GM19452 (cell line): ENCODE data around the gene TBPL1.
"Not testable (repeated sequence)": the region's sequence is repeated elsewhere in the genome, so short reads cannot be mapped to it uniquely, and the experiment has no call there.

Experiments
- ATAC-seq: cut with Tn5 transposase; IDR thresholded peaks from one replicate; pipeline ENCODE4 v1.9.1; 2021; ENCODE audit not compliant: unreplicated experiment

TBPL1 gene

DNA sequence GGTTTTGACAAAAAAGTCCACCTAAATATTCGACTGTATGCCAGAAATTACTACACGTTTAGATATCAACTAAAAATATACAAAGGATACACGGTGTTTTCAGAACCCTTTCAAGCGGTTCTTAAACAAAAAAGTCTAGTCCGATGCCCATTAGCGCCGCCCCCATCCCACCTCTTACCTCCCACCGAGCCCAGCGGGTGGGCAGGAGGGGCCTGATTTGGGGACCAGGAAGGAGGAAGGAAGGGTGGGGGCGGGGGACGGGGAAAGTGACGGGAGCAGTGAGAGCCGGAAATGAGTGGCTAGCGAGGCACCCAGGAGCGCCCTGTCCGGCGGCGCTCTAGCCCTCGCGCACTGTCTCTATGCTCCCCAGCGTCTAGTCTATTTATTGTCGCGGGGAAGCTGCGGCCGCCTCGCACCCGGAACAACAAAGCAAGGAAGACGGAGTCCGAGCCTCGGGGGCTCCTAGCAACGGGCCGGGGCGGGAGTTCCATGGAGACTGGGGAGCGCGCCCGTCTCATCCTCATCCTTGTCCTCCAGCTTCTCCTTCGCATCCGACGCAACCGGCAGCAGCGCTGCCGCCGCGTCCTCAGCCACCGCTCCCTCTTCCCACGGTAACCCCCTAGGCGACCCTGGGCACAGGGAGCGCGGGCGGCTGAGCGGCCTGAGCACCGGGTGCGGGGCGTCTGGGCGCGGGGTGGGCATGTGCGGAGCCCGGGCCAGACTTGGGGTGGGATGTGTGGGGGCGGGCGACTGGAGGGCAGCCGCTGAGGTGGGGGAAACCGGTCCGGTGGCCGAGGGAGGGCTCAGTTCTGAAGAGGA lies at the start of gene TBPL1:
TSS of gene TBPL1 (plus strand) at position 410 of the 819 bp plus-strand sequence. CDS start 26,902 bp downstream, outside the sequence.
- peak; percentile 87 for ATAC-seq

- no peak for ATAC-seq
Observed at GRCh38 chr6:133903855-133904254, 49.2 kb upstream of the TBPL1 start.

DNA sequence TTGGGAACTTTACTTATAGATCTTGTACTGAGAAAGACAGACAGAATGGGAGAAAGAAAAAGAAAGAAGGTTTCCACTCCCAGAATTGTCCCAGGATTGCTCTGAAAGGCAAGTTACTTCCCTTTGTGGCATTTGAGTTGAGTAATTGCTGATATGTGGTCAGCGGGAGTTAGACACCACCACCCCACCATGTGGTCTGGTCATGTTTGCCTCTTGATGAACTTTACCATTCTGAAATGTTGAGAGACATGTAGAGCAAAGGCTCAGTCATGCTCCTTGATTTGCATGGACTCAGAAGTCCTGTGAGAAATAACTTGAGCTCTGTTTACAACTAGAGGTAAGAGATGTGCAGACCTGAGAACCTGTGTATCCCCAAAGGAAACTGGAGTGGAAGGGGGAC lies 47.0 kb upstream of the TBPL1 start:
- no peak for ATAC-seq

DNA sequence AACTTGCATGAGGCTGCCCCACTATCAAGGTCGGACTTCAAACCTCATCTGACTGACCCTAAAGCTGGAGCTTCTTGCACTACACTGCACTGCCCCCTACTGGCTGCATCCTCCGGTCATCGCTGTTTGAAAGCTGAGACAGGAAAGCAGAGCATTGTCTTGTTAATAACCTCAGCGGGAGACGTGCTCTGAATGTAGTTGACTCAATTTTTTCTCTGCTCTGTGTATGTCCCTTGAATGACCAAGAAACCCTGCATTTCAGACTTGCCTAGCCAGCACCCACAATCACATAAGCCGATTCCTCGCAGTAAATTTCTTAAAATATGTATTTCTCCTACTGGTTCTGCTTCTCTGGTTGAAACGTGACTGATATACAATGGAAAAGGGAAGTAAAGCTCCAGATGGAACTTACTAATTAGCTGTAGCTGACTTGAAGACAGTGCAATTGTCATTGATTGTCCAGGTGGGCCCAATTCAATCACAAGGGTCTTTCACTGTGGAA lies 36.3 kb upstream of the TBPL1 start:
- ATAC-seq, result peak; percentile 81

GRCh38 chr6:133917781-133918180 lies 35.2 kb upstream of the TBPL1 start:
- ATAC-seq, result no peak

GRCh38 chr6:133918208-133918930 lies 34.7 kb upstream of the TBPL1 start:
- ATAC-seq, result no peak

- no peak for ATAC-seq
Observed at GRCh38 chr6:133919362-133919761, 33.7 kb upstream of the TBPL1 start.

- ATAC-seq, result no peak
Observed at GRCh38 chr6:133921249-133921859, 31.7 kb upstream of the TBPL1 start.

GRCh38 chr6:133923938-133924593 lies 29.0 kb upstream of the TBPL1 start:
- ATAC-seq, result peak; percentile 89

DNA sequence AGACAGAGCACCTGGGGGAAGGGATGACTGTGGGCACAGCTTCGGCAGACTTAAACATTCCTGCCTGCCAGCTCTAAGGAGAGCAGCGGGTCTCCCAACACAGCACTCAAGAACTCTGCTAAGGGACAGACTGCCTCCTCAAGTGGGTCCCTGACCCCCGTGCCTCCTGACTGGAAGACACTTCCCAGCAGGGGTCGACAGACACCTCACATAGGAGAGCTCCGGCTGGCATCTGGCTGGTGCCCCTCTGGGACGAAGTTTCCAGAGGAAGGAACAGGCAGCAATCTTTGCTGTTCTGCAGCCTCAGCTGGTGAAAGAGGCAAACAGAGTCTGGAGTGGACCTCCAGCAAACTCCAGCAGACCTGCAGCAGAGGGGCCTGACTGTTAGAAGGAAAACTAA lies 21.8 kb upstream of the TBPL1 start:
- not testable (repeated sequence) for ATAC-seq

DNA sequence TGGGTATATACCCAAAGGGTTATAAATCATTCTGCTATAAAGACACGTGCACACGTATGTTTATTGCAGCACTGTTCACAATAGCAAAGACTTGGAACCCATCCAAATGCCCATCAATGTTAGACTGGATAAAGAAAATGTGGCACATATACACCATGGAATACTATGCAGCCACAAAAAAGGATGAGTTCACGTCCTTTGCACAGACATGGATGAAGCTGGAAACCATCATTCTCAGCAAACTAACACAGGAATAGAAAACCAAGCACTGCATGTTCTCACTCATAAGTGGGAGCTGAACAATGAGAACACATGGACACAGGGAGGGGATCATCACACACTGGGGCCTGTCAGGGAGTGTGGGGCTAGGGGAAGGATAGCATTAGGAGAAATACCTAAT lies 16.7 kb upstream of the TBPL1 start:
- not testable (repeated sequence) for ATAC-seq

GRCh38 chr6:133937909-133938308 lies 15.1 kb upstream of the TBPL1 start:
- no peak for ATAC-seq

- ATAC-seq, result no peak
Observed at GRCh38 chr6:133938533-133938932, 14.5 kb upstream of the TBPL1 start.

DNA sequence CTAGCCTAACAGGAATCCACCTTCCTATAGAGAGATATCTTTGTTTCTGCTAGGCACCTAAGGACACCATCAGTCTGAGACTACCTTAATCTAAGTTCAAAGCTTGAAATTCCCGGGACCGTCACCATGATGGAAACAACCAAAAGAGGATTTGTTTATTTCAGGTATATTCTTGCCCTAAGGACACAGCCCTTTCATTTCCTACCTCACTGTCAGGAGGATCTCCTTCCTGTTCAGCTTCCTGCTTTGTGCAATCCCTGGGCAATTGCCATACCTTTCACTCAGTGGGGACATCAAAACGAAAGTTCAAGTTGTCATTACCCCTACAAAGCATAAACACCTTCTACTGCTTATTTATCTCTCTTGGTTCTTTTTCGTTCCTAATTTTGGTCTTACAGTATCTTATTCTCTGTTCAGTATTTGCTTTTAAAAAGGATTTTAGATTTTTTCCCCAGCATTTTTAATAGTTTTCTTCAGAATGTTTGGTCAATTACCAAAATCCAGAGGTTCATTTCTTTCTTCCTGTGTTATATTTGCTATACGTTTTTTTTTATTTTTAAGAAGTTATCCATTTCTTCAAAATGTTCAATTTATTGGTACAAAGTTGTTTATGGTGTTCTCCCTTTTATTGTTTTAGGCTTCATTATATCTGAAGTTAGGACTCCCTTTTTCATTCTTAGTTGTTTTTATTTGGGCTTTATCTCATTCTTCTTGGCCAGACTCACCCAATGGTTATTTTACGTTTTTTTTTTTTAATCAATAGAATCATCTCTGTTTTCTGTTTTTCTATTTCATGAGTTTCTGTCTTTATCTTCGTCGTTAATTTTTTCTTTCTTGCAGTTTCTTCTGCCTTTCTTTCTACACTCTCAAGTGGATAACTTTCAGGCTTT lies 13.0 kb upstream of the TBPL1 start:
- ATAC-seq, result no peak

GRCh38 chr6:133945158-133945557 lies 7.9 kb upstream of the TBPL1 start:
- no peak for ATAC-seq

DNA sequence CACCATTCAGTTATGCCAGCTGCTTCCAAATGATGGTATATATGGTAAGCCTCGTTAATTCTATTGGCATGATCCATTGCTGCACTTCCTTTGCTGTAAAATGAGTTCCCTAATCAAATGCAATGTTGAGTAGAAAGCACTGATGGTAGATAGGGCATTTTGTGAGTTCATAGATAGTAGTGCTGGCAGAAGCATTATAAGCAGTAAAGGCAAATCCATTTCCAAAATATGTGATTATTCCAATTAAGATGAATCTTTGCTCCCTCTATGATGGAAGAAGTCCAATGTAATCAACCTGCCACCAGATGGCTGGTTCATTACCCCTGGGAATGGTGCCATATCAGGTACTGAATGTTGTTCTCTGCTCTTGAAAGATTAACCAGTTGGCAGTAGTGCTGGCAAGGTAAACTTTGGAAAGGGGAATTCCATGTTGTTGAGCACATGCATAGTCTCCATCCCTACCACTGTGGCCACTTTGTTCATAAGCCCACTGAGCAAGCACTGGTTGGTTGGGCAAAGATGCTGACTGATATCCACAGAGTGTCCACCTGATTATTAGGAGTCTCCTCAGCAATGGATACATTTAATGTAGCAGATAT lies 5.6 kb upstream of the TBPL1 start:
- no peak for ATAC-seq

GRCh38 chr6:133948472-133948871 lies 4.6 kb upstream of the TBPL1 start:
- ATAC-seq, result no peak

DNA sequence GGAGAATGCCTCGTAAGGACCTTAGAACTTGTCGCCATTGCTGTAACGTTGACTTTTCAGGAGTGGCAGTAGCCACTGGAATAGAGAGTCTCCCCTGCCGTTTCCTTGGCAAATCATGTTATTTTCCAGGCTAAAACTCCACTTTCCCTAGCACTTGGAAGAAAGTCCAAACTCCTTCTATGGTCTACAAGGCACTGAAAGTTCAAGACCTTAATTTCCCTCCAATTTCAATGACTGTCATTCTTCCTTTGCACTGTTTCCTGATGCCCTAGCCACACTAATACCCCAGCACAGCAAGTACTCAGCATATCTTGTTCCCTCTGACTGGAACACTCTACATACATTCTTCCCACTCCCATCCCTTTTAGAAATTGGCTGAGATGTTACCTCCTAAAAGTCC lies 1.8 kb upstream of the TBPL1 start:
- no peak for ATAC-seq

- peak; percentile 67 for ATAC-seq
Observed at GRCh38 chr6:133951881-133952814, 876 bp upstream of the TBPL1 start.
